ENCODE data around the gene WAS. TPM values are rescaled to one million over a fixed set of nuclear protein-coding genes. Genes with fewer than 3 reads are reported as not detected.
"Not testable (repeated sequence)": the region's sequence is repeated elsewhere in the genome, so short reads cannot be mapped to it uniquely, and the experiment has no call there.

WAS gene
- total and polyA plus RNA-seq, 2 donors (not counting 1 experiment from before 2014, with no cell fraction given): 88.7 to 98.0 TPM

DNA sequence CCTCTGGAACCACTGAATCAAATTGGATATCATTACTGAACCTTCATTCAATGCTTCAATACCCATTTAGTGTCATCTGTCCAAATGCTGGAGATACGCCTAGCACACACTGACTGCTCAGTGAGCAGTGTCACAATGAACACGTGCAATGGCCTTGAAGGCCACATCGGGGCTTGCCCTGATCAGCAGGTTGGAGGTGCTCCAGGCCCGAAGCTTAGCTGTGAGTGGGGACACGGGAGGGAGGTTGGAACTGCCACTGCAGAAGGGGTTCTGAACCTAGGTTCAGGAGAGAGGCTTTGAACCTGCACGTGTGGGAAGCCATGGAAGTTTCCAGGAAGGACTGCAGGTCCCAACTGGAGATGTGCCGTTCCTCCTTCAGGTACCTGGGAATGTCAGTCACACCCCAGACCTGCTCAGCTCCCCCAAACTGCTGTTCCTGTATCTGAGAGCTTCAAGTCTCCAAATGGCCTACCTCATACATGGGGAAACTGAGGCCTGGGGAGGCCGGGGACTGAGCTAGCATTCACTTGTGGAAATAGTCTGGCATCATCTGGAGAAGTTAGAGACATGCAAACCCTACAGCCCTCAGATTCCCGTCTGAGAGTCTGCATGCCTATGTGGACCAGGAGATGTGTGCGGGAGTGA, 1.9 kb upstream of the WAS start:
- Histone ChIP-seq H3K4me3 (ENCODE audit: control extremely low read depth in 1 of 5, extremely low read depth in 1 of 5, insufficient read depth in 1 of 5, low read depth in 2 of 5, low read length in 4 of 5) (no peak overlapping the region), H3K4me2 (replicated peaks; ENCODE audit: low read depth, low read length, poor library complexity, severe bottlenecking) (no peak overlapping the region), H3K27ac (ENCODE audit: low read length in 2 of 2) (no peak overlapping the region), H2AFZ (ENCODE audit: insufficient read depth, low read depth, low read length, poor library complexity, severe bottlenecking) (no peak overlapping the region), H3K9ac (ENCODE audit: low read length) (no peak overlapping the region), H3K9me3 (ENCODE audit: control extremely low read depth in 1 of 3, control insufficient read depth in 2 of 3, insufficient read depth in 1 of 3, low read length in 2 of 3) (no peaks in the 10 kb centered on the region), H3K27me3 (replicated peaks in 1 of 4; ENCODE audit: control extremely low read depth in 1 of 4, control insufficient read depth in 3 of 4, insufficient read depth in 4 of 4, low read length in 3 of 4) (no peaks in the 10 kb centered on the region), H3K36me3 (replicated peaks in 1 of 2; ENCODE audit: control extremely low read depth in 1 of 2, control insufficient read depth in 1 of 2, extremely low read depth in 1 of 2, insufficient read depth in 2 of 2, low read length in 1 of 2) (peaks cover 0 to 13% of the 10 kb centered on the region in 2 experiments), H3K4me1 (ENCODE audit: control insufficient read depth in 2 of 2, insufficient read depth in 2 of 2, low read length in 2 of 2) (peaks cover 26 to 47% of the 10 kb centered on the region in 2 donors), H3K79me2 (ENCODE audit: control insufficient read depth, insufficient read depth, low read length) (peaks cover 44% of the 10 kb centered on the region), H4K20me1 (ENCODE audit: control insufficient read depth, insufficient read depth, low read length, poor library complexity, severe bottlenecking) (peaks cover 16% of the 10 kb centered on the region)
- POLR2A ChIA-PET: no interaction called here
- Mint-ChIP-seq H3K4me1 (peaks cover 60% of the 10 kb centered on the region), H3K9me3 (ENCODE audit: insufficient read depth) (no peaks in the 10 kb centered on the region), H3K27ac (peak overlapping the region; percentile 65), H3K4me3 (no peak overlapping the region), H3K27me3 (no peaks in the 10 kb centered on the region)
- CTCF ChIA-PET: no interaction called here
- ATAC-seq (ENCODE audit: low read depth) (no peak), DNase-seq (no peak)
- TF ChIP-seq EZH2 (IDR thresholded peaks at IDR 0.05; ENCODE audit: borderline replicate concordance, insufficient read depth, low read depth, low read length, poor library complexity, severe bottlenecking): no peak
- TF ChIP-seq, protein P1, sequence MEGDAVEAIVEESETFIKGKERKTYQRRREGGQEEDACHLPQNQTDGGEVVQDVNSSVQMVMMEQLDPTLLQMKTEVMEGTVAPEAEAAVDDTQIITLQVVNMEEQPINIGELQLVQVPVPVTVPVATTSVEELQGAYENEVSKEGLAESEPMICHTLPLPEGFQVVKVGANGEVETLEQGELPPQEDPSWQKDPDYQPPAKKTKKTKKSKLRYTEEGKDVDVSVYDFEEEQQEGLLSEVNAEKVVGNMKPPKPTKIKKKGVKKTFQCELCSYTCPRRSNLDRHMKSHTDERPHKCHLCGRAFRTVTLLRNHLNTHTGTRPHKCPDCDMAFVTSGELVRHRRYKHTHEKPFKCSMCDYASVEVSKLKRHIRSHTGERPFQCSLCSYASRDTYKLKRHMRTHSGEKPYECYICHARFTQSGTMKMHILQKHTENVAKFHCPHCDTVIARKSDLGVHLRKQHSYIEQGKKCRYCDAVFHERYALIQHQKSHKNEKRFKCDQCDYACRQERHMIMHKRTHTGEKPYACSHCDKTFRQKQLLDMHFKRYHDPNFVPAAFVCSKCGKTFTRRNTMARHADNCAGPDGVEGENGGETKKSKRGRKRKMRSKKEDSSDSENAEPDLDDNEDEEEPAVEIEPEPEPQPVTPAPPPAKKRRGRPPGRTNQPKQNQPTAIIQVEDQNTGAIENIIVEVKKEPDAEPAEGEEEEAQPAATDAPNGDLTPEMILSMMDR (IDR thresholded peaks at IDR 0.05): no peak
- WGBS (ENCODE audit: insufficient coverage): 89% methylated on average over 6 of the region's 10 CpGs
- intact Hi-C loops (cut with micrococcal nuclease): no loop called here

GRCh38 chrX:48682795-48683194, 804 bp upstream of the WAS start:
- H3K27me3 Mint-ChIP-seq; H3K9me3 Mint-ChIP-seq (ENCODE audit: insufficient read depth); ATAC-seq (ENCODE audit: low read depth); H3K27me3 ChIP-seq (replicated peaks in 1 of 4; ENCODE audit: control extremely low read depth in 1 of 4, control insufficient read depth in 3 of 4, insufficient read depth in 4 of 4, low read length in 3 of 4); H3K4me3 ChIP-seq (ENCODE audit: control extremely low read depth in 1 of 5, extremely low read depth in 1 of 5, insufficient read depth in 1 of 5, low read depth in 2 of 5, low read length in 4 of 5); H3K9me3 ChIP-seq (ENCODE audit: control extremely low read depth in 1 of 3, control insufficient read depth in 2 of 3, insufficient read depth in 1 of 3, low read length in 2 of 3); H3K9ac ChIP-seq (ENCODE audit: low read length); DNase-seq: not testable (repeated sequence)
- peaks cover under 1 to 21% of the 10 kb centered on the region in 2 experiments for H3K36me3 ChIP-seq (replicated peaks in 1 of 2; ENCODE audit: control extremely low read depth in 1 of 2, control insufficient read depth in 1 of 2, extremely low read depth in 1 of 2, insufficient read depth in 2 of 2, low read length in 1 of 2)
- CTCF ChIA-PET: interaction anchor here (0.8 to 1.7 kb wide), 4 partner anchors 13 to 258 kb away, joined by 3 to 5 read pairs (median 4); partner anchors contain the start of gene HDAC6
- H3K4me1 Mint-ChIP-seq: peaks cover 59% of the 10 kb centered on the region
- 94% methylated on average over 7 of the region's 12 CpGs for WGBS (ENCODE audit: insufficient coverage)
- H3K4me1 ChIP-seq (ENCODE audit: control insufficient read depth in 2 of 2, insufficient read depth in 2 of 2, low read length in 2 of 2): peaks cover 26 to 40% of the 10 kb centered on the region in 2 donors
- H3K27ac Mint-ChIP-seq: peak overlapping the region; percentile 95
- POLR2A ChIA-PET: interaction anchor here (0.8 to 1.6 kb wide), 4 partner anchors 13 to 506 kb away, joined by 3 to 7 read pairs (median 3); partner anchors contain the start of genes RBM3 and SUV39H1
- intact Hi-C loops (cut with micrococcal nuclease): loop anchor here (1.0 kb wide), 1 partner anchor 14 kb away; the partner anchor contains the start of gene SUV39H1
- H3K79me2 ChIP-seq (ENCODE audit: control insufficient read depth, insufficient read depth, low read length): peaks cover 50% of the 10 kb centered on the region
- peak overlapping the region; percentile 76 for H3K4me2 ChIP-seq (replicated peaks; ENCODE audit: low read depth, low read length, poor library complexity, severe bottlenecking)
- peak overlapping the region; percentile 71 to 88 for H3K27ac ChIP-seq (ENCODE audit: low read length in 2 of 2)
- H2AFZ ChIP-seq (ENCODE audit: insufficient read depth, low read depth, low read length, poor library complexity, severe bottlenecking): peak overlapping the region; percentile 78
- H3K4me3 Mint-ChIP-seq: peak overlapping the region; percentile 16
- H4K20me1 ChIP-seq (ENCODE audit: control insufficient read depth, insufficient read depth, low read length, poor library complexity, severe bottlenecking): peaks cover 23% of the 10 kb centered on the region

Data from B cell (primary cell).